Hypothalamus (tissue), 51 donors: ENCODE results near the gene IL2RA.

Experiments
- DNase-seq, 51 donors: peaks; one replicate each; lab custom pipeline; 2025; lab: John Stamatoyannopoulos, UW

Gene IL2RA

GRCh38 chr10:6061056-6061455 is 1.1 kb downstream of the IL2RA start:
- DNase-seq, result no peak

GRCh38 chr10:6059506-6059905 is 2.7 kb downstream of the IL2RA start:
- DNase-seq, result no peak

- no peak for DNase-seq
These were observed 3.3 kb downstream of the IL2RA start for GRCh38 chr10:6058682-6059475.

- DNase-seq, result no peak
These were observed 5.6 kb downstream of the IL2RA start for GRCh38 chr10:6056411-6057135.

GRCh38 chr10:6055929-6056328 is 6.2 kb downstream of the IL2RA start:
- DNase-seq, result no peak

- DNase-seq, result no peak
These were observed 7.3 kb downstream of the IL2RA start for GRCh38 chr10:6054884-6055283.

- DNase-seq, result peak in 1 of 51 donors; percentile 36
These were observed 8.1 kb downstream of the IL2RA start for GRCh38 chr10:6053816-6054631.

- DNase-seq, result no peak
These were observed 8.9 kb downstream of the IL2RA start for GRCh38 chr10:6053303-6053702.

GRCh38 chr10:6052247-6053221 is 9.6 kb downstream of the IL2RA start:
- peak in 3 of 51 donors; percentile 8 to 39 (median 15) for DNase-seq

- DNase-seq, result peak in 9 of 51 donors; percentile 6 to 29 (median 11)
These were observed 11.2 kb downstream of the IL2RA start for GRCh38 chr10:6050801-6051445.

GRCh38 chr10:6049031-6049400 is 13.2 kb downstream of the IL2RA start:
- no peak for DNase-seq

- DNase-seq, result no peak
These were observed 13.7 kb downstream of the IL2RA start for GRCh38 chr10:6048281-6049030.

- no peak for DNase-seq
These were observed 14.3 kb downstream of the IL2RA start for GRCh38 chr10:6047847-6048246.

- no peak for DNase-seq
These were observed 15.2 kb downstream of the IL2RA start for GRCh38 chr10:6046773-6047611.

GRCh38 chr10:6045878-6046772 is 16.0 kb downstream of the IL2RA start:
- DNase-seq, result no peak

- DNase-seq, result no peak
These were observed 16.8 kb downstream of the IL2RA start for GRCh38 chr10:6045314-6045848.
